Kidney (tissue), 14 donors: Measurements from ENCODE around the gene SLC4A4. TPM values are rescaled to one million over a fixed set of nuclear protein-coding genes. Genes with fewer than 3 reads are reported as not detected.

Experiments used
- DNase-seq, 5 donors: peaks; one replicate each; pipeline ENCODE4 v3.0.0-alpha.2; 2013 to 2020
- FAIRE-seq: peaks from 2 replicates; lab custom pipeline; 2012; peaks lifted over from hg19 to GRCh38; lab: Jason Lieb, UNC
- H3K27ac ChIP-seq, 2 donors: one replicate each; pipeline ENCODE4 v1.7.0; 2013; ENCODE audit warnings: low read depth in 2 of 2, low read length in 2 of 2, inconsistent platforms in 1 of 2
- H3K27me3 ChIP-seq: one replicate; pipeline ENCODE4 v1.7.1; 2013; ENCODE audit warnings: low read length, inconsistent platforms; ENCODE audit not compliant: control insufficient read depth, insufficient read depth
- H3K36me3 ChIP-seq, 3 donors: one replicate each; pipeline versions ENCODE4 v1.7.0 to v1.7.1; 2013; ENCODE audit warnings: low read length in 3 of 3, control low read depth in 1 of 3, inconsistent platforms in 1 of 3; ENCODE audit not compliant: insufficient read depth in 3 of 3, control insufficient read depth in 2 of 3
- H3K4me1 ChIP-seq, 3 donors: one replicate each; pipeline versions ENCODE4 v1.7.0 to v1.7.1; 2013; ENCODE audit warnings: low read length in 3 of 3, inconsistent platforms in 1 of 3, low read depth in 1 of 3; ENCODE audit not compliant: control insufficient read depth in 2 of 3, insufficient read depth in 2 of 3
- H3K4me3 ChIP-seq, 3 donors: one replicate each; pipeline versions ENCODE4 v1.7.0 to v1.8.1; 2013; ENCODE audit warnings: low read length in 3 of 3, control low read depth in 1 of 3, inconsistent platforms in 1 of 3
- H3K9ac ChIP-seq, 3 donors: one replicate each; pipeline versions ENCODE4 v1.7.0 to v1.7.1; 2013; ENCODE audit warnings: low read length in 3 of 3, control low read depth in 1 of 3, inconsistent platforms in 1 of 3
- H3K9me3 ChIP-seq, 3 donors: one replicate each; pipeline versions ENCODE4 v1.7.0 to v1.7.1; 2013; ENCODE audit warnings: low read length in 3 of 3, control low read depth in 1 of 3, inconsistent platforms in 1 of 3; ENCODE audit not compliant: control insufficient read depth in 2 of 3, insufficient read depth in 1 of 3
- CTCF ChIP-seq: IDR thresholded peaks from 3 replicates; pipeline ENCODE4 v1.5.1; 2012; ENCODE audit warnings: mild to moderate bottlenecking, moderate library complexity, borderline replicate concordance; ENCODE audit not compliant: insufficient read depth; ENCODE audit errors: extremely low read depth
- intact Hi-C: fragments of 100-400 bp; cut with DNase I; formaldehyde crosslinking; loops from one replicate; pipeline ENCODE4 v1.11.1; 2022
- polyA plus RNA-seq: library from polyadenylated mRNA; stranded (reverse); fragments of 350-450 nt; fragmentation: Illumina TruSeq; extraction: RNeasy Lipid Tissue Mini Kit (QIAGEN cat#74804); gene quantifications from one replicate; pipeline ENCODE4 v1.2.3, GENCODE V29; 2014; ENCODE audit warnings: low read depth, low replicate concordance; ENCODE audit not compliant: insufficient read depth
- total RNA-seq: library from RNA; stranded (reverse); fragmentation: NEBNext Ultra II Directional; extraction: Animal tissue kit (Norgen Biotek cat#: 25700); gene quantifications from one replicate; pipeline ENCODE4 v1.2.1, GENCODE V29; 2021
- donor health status: control.
- donor health status: control.
- donor health status: control.
- donor health status: control.
- donor health status: control.
- donor health status: DM: yes; HTN: yes; CAD: no.
- donor health status: Normal renal cell carcinoma (clear cell type).

Gene SLC4A4
- total and polyA plus RNA-seq, 2 donors from 2014 or later, result 37.1 to 56.5 TPM

DNA sequence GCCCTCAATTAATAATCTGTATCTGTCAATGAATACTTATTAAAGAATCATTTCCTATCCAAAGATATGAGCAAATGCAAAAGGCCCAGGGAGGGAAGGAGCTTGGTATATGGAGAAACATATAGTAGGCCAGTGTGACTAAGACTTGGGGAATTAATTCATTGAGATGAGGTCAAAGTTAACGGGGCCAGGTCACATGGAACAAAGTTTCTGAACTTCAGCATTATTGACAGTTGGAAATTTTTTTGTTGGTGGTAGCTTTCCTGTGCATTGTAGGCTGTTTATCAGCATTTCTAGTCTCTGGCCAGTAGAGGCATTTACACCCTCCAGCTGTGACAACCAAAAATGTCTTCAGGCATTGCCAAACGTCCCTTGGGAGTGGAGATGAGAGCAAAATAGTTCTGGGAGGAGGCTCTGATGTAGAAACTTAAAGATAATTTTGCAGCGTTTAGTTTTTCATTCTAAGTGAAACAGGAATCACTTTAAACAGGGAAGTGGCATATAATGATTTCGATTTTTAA is 202.0 kb downstream of the SLC4A4 start:
- Histone ChIP-seq H3K9ac (no peak overlapping the region), H3K27me3 (no peaks in the 10 kb centered on the region), H3K36me3 (peaks cover 0 to 4% (median 0%) of the 10 kb centered on the region in 3 donors), H3K27ac (no peak overlapping the region), H3K4me1 (no peaks in the 10 kb centered on the region), H3K9me3 (no peaks in the 10 kb centered on the region), H3K4me3 (no peak overlapping the region)
- FAIRE-seq (no peak), DNase-seq (no peak)
- no peak for TF ChIP-seq CTCF
- intact Hi-C loops, result no loop called here

DNA sequence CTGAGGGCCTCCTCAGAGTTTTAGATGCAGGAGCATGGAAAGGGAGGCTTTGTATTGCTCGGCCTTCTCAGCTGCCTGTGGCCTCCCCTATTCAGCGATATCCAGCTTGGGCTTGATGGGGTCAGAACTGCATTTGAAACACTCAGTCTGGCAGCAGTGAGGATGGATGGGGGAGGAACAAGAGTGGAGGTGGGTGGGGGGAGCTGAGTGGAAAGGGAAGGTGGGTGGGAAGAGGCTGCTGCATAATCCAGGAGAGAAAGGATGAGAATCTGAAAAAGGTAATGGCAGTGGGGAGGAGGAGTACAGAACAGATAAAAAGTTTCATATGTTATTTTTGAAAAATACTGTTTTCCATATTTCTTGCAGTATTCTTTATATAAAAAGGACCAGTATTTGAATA is 202.7 kb downstream of the SLC4A4 start:
- no peak overlapping the region for H3K27ac ChIP-seq
- no peak overlapping the region for H3K4me3 ChIP-seq
- DNase-seq, result no peak
- peaks cover 0 to 4% (median 0%) of the 10 kb centered on the region in 3 donors for H3K36me3 ChIP-seq
- no peak for TF ChIP-seq CTCF
- intact Hi-C loops, result no loop called here
- no peak for FAIRE-seq
- H3K4me1 ChIP-seq, result no peaks in the 10 kb centered on the region
- H3K9ac ChIP-seq, result no peak overlapping the region
- H3K27me3 ChIP-seq, result no peaks in the 10 kb centered on the region
- H3K9me3 ChIP-seq, result no peaks in the 10 kb centered on the region

DNA sequence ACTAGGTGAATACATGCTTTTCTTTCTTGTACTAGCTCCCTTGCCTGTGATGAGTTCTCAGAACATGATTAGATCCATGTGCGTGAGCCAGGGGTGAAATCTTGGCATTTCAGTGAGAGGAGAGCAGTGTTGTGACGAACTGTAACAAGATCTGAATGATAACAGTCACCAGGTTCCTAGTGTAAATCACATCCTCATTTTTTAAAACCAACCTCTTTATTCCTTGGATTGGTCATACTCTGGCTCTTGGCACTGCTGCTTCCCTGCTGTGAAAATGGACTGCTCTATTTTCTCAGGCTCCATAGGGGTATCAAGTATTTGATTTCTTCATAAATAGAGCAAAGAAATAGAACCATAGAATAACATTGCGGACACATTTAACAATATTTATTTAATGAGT is 206.3 kb downstream of the SLC4A4 start:
- H3K27ac ChIP-seq, result no peak overlapping the region
- H3K9me3 ChIP-seq, result no peaks in the 10 kb centered on the region
- intact Hi-C loops, result no loop called here
- FAIRE-seq (no peak), DNase-seq (no peak)
- no peak for TF ChIP-seq CTCF
- peaks cover 0 to 2% (median 0%) of the 10 kb centered on the region in 3 donors for H3K36me3 ChIP-seq
- no peak overlapping the region for H3K9ac ChIP-seq
- H3K4me1 ChIP-seq, result no peaks in the 10 kb centered on the region
- no peak overlapping the region for H3K4me3 ChIP-seq
- no peaks in the 10 kb centered on the region for H3K27me3 ChIP-seq

DNA sequence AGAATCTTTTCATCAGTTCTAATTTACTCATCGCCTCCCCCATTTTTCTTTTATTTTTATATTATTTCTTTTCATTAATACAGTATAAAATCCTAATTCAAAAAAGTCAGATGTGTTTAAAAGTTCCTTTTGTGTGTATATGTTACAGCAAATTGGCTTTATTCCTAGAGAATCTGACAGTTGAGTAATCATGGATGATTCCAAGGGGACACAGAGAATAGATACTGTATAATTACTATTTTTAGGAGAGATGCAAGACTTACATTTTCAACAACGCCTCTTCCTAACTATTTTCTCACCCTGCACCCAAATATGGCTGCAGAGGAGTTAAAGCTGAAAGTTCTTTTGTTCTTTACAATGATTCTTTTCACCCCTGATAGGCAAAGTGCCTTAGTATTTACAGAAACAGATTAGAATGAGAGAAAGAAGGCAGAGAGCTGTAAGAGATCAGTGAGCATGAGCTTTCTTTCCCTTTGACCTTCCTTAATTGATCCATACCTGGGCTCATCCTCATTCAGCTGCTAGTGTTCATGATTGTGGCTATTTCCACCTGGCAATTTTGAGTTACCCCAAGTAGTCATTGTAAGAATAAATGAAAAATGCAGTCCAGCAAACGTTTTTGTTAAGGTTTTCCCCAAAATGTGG is 210.8 kb downstream of the SLC4A4 start:
- no peaks in the 10 kb centered on the region for H3K4me1 ChIP-seq
- intact Hi-C loops, result no loop called here
- no peaks in the 10 kb centered on the region for H3K9me3 ChIP-seq
- no peak overlapping the region for H3K27ac ChIP-seq
- no peak overlapping the region for H3K4me3 ChIP-seq
- DNase-seq (no peak), FAIRE-seq (no peak)
- H3K9ac ChIP-seq, result no peak overlapping the region
- H3K27me3 ChIP-seq, result no peaks in the 10 kb centered on the region
- no peaks in the 10 kb centered on the region for H3K36me3 ChIP-seq
- no peak for TF ChIP-seq CTCF
